Stomach (tissue), 9 donors: ENCODE data around the gene ADAMTSL3. TPM values are rescaled to one million over a fixed set of nuclear protein-coding genes. Genes with fewer than 3 reads are reported as not detected.
A peak's percentile ranks its signal among the peaks of the same experiment; 100 is the strongest.

Experiments used
- DNase-seq, 2 donors: peaks; one replicate each; pipeline versions ENCODE4 v3.0.0 to v3.0.0-alpha.2; 2013 to 2019
- H3K27ac ChIP-seq, 5 donors: fragments of 200-600 bp in 4 of 5; sonication (generic) in 4 of 5; one replicate each; pipeline ENCODE4 v1.5.1; 2013 to 2019; ENCODE audit warnings: mild to moderate bottlenecking in 1 of 5, moderate library complexity in 1 of 5
- H3K27me3 ChIP-seq, 3 donors: fragments of 200-600 bp; sonication (generic); one replicate each; pipeline ENCODE4 v1.5.1; 2017 to 2019; ENCODE audit warnings: mixed run types in 1 of 3
- H3K36me3 ChIP-seq, 4 donors: fragments of 200-600 bp; sonication (generic); 1 replicate in 3 of 4; 2 replicates in 1 of 4; pipeline ENCODE4 v1.5.1; 2016 to 2019
- H3K4me1 ChIP-seq, 4 donors: fragments of 200-600 bp; sonication (generic); one replicate each; pipeline ENCODE4 v1.5.1; 2016 to 2019
- H3K4me3 ChIP-seq, 4 donors: fragments of 200-600 bp; sonication (generic) in 3 of 4; one replicate each; pipeline ENCODE4 v1.5.1; 2016 to 2019; ENCODE audit warnings: mild to moderate bottlenecking in 1 of 4
- H3K9me3 ChIP-seq, 4 donors: fragments of 200-600 bp; sonication (generic); one replicate each; pipeline ENCODE4 v1.5.1; 2016 to 2019
- EP300 ChIP-seq: sonication (generic); formaldehyde crosslinking; IDR thresholded peaks from one replicate; pipeline ENCODE4 v1.6.1; 2017; ENCODE audit warnings: antibody characterized with exemption
- POLR2A ChIP-seq, 4 donors: fragments of 450-650 bp; IDR thresholded peaks; one replicate each; pipeline ENCODE4 v1.6.1; 2016; ENCODE audit warnings: antibody characterized with exemption in 4 of 4, control low read depth in 2 of 4, mild to moderate bottlenecking in 1 of 4, moderate library complexity in 1 of 4
- POLR2AphosphoS5 ChIP-seq, 3 donors: sonication (generic); formaldehyde crosslinking; IDR thresholded peaks; one replicate each; pipeline ENCODE4 v1.6.1; 2016; ENCODE audit warnings: antibody characterized with exemption in 3 of 3
- WGBS, 5 donors: extraction: QIAGEN DNeasy Blood & Tissue Kit in 3 of 5; methylation state at CpG; one replicate each; pipeline versions ENCODE4 v1.1.5 to v1.1.7; 2013 to 2018; 5-methylcytosine and 5-hydroxymethylcytosine counted together
- intact Hi-C: fragments of 100-400 bp; cut with DNase I; formaldehyde crosslinking; loops from one replicate; pipeline ENCODE4 v1.15.1; 2023; ENCODE audit warnings: low total_unique reads
- polyA plus RNA-seq, 3 donors: library from polyadenylated mRNA; stranded (reverse); fragments of 200-250 nt; gene quantifications; one replicate each; pipeline ENCODE4 v1.2.3, GENCODE V29; 2013
- total RNA-seq, 5 donors: library from RNA; depleted of rRNA; stranded (reverse); fragments of >200 nt; gene quantifications; one replicate each; pipeline versions ENCODE4 v1.1.0 to v1.2.3, GENCODE V29; 2014 to 2016
- TF ChIP-seq, protein P1 (sequence below), 7 experiments: fragments of 450-650 bp in 4 of 7; fragments of 200-600 bp in 3 of 7; sonication (generic) in 3 of 7; IDR thresholded peaks; one replicate each; pipeline ENCODE4 v1.5.1; 2016 to 2019; ENCODE audit warnings: antibody characterized with exemption in 7 of 7, control low read depth in 2 of 7, mild to moderate bottlenecking in 1 of 7
- donor health status: healthy with polysubstance abuse.
- donor health status: Bipolar disorder and iron deficiency.
- donor health status: healthy.

Gene ADAMTSL3
- total and polyA plus RNA-seq, 8 donors, result 1.1 to 54.9 (median 6.0) TPM

DNA sequence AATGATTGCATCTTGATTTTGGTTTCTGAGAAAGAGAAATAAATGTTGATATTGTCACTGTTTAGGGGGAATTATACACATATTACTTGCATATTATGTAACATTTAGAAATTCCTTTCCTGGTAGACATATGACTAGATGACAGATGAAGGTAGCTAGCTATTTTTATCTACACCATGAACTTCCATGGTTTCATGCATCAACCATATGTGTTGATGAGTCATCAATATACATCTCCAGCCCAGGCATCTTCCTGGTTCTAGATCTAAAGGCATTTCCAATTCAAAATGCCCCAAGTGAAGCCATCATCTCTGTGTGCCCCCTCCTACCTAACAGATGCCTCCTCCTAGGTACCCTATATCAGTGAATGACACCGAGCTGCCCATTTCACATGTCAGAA, 9.5 kb upstream of the ADAMTSL3 start:
- TF ChIP-seq POLR2AphosphoS5 (IDR thresholded peaks at IDR 0.05) (no peak), POLR2A (IDR thresholded peaks at IDR 0.05) (no peak), EP300 (no peak)
- TF ChIP-seq, protein P1, sequence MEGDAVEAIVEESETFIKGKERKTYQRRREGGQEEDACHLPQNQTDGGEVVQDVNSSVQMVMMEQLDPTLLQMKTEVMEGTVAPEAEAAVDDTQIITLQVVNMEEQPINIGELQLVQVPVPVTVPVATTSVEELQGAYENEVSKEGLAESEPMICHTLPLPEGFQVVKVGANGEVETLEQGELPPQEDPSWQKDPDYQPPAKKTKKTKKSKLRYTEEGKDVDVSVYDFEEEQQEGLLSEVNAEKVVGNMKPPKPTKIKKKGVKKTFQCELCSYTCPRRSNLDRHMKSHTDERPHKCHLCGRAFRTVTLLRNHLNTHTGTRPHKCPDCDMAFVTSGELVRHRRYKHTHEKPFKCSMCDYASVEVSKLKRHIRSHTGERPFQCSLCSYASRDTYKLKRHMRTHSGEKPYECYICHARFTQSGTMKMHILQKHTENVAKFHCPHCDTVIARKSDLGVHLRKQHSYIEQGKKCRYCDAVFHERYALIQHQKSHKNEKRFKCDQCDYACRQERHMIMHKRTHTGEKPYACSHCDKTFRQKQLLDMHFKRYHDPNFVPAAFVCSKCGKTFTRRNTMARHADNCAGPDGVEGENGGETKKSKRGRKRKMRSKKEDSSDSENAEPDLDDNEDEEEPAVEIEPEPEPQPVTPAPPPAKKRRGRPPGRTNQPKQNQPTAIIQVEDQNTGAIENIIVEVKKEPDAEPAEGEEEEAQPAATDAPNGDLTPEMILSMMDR (IDR thresholded peaks at IDR 0.05), result no peak
- Histone ChIP-seq H3K27me3 (no peaks in the 10 kb centered on the region), H3K36me3 (no peaks in the 10 kb centered on the region), H3K9me3 (peaks cover 0 to 13% (median 4%) of the 10 kb centered on the region in 4 donors), H3K4me1 (no peaks in the 10 kb centered on the region), H3K27ac (no peak overlapping the region), H3K4me3 (no peak overlapping the region)
- no peak for DNase-seq
- 86 to 96% (median 94%) methylated on average over 1 of the region's 1 CpG for WGBS, 5 donors
- intact Hi-C loops, result no loop called here

DNA sequence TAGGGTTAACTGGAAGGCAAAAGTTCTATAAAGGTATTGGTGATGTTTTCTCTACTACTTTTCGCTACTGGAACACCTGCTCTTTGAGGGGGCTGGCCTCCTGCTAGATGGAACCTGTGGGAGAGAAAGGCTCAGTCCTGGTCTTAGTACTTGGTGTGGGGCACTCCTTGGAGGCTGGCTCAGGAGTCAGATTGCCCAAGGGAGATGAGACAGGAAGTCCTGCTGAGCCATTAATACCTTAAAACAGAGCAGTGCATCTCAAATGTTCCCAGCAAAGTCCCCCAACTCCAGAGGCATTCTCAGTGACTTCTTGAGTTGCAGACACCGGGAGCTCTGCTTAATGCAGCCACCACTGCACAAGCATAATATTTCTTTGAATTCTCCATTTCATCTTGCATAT, 3.1 kb upstream of the ADAMTSL3 start:
- Histone ChIP-seq H3K9me3 (no peaks in the 10 kb centered on the region), H3K27ac (no peak overlapping the region), H3K4me3 (no peak overlapping the region), H3K4me1 (peaks cover 0 to 30% (median 24%) of the 10 kb centered on the region in 4 donors), H3K27me3 (peaks cover 0 to 30% (median 13%) of the 10 kb centered on the region in 3 donors), H3K36me3 (no peaks in the 10 kb centered on the region)
- no peak for DNase-seq
- no peak for TF ChIP-seq POLR2A (IDR thresholded peaks at IDR 0.05)
- TF ChIP-seq, protein P1 (IDR thresholded peaks at IDR 0.05), result no peak
- TF ChIP-seq EP300, result no peak
- TF ChIP-seq POLR2AphosphoS5 (IDR thresholded peaks at IDR 0.05), result no peak
- 86 to 97% (median 87%) methylated on average over 2 of the region's 2 CpGs for WGBS, 5 donors
- intact Hi-C loops, result no loop called here

DNA sequence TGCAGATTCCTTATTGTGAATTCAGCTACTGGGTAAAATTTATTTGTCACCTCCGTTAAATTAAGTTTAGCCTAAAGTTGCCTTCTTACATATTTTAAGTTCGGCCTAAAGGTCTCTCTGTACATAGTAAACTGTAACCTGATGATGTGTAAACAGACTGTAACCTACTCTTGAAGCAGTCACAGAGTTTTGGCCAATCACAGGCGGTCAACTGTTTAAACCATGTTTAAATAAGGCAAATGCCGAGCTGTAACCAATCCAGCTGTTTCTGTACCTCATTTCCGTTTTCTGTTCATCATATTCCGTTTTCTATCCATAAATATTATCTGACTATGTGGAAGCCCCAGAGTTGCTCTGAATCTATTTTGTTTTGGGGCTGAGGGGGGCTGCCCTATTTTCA, 2.4 kb upstream of the ADAMTSL3 start:
- Histone ChIP-seq H3K4me1 (peaks cover 2 to 37% (median 31%) of the 10 kb centered on the region in 4 donors), H3K9me3 (no peaks in the 10 kb centered on the region), H3K27me3 (peaks cover 0 to 30% (median 13%) of the 10 kb centered on the region in 3 donors), H3K36me3 (no peaks in the 10 kb centered on the region), H3K4me3 (no peak overlapping the region), H3K27ac (no peak overlapping the region)
- WGBS, 5 donors, result 65 to 82% (median 70%) methylated on average over 6 of the region's 6 CpGs
- TF ChIP-seq POLR2AphosphoS5 (IDR thresholded peaks at IDR 0.05) (no peak), EP300 (no peak), POLR2A (IDR thresholded peaks at IDR 0.05) (no peak)
- TF ChIP-seq, protein P1 (IDR thresholded peaks at IDR 0.05), result no peak
- intact Hi-C loops, result no loop called here
- DNase-seq, result no peak

DNA sequence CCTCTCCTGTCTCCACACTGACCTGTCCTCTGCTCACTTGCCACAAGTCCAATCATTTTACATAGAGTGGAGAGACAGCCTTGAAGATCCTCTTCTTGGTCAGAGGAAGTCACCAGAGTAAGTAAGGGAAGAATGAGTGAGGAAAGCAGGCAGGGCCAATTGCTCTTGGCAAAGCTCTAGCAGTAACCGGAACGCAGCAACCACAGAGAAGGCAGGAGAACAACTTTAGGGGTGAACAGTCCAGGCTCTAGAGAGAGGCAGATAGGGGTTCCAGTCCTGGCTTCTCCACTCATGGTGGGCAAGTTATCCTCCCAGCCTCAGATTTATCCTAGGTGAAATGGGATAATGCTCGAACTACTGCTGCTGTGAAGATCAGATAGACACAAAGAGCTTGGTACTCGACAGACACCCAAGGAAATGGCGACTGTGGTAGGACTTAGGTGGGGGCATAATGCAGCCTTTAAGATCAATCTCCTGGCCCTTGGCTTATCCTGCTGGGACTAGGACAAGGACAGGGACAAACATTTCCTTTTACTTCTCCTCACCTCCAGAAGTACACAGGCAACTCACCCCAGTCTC, 1.2 kb upstream of the ADAMTSL3 start:
- peaks cover 0 to 30% (median 13%) of the 10 kb centered on the region in 3 donors for H3K27me3 ChIP-seq
- no peaks in the 10 kb centered on the region for H3K9me3 ChIP-seq
- TF ChIP-seq POLR2AphosphoS5 (IDR thresholded peaks at IDR 0.05) (no peak), POLR2A (IDR thresholded peaks at IDR 0.05) (no peak), EP300 (no peak)
- TF ChIP-seq, protein P1 (IDR thresholded peaks at IDR 0.05), result no peak
- peak overlapping the region in 1 of 4 donors; percentile 62 for H3K4me3 ChIP-seq
- 81 to 91% (median 89%) methylated on average over 5 of the region's 5 CpGs for WGBS, 5 donors
- peaks cover 11 to 49% (median 42%) of the 10 kb centered on the region in 4 donors for H3K4me1 ChIP-seq
- H3K36me3 ChIP-seq, result no peaks in the 10 kb centered on the region
- intact Hi-C loops, result no loop called here
- DNase-seq, result no peak
- peak overlapping the region in 4 of 5 donors; percentile 36 to 86 (median 76) for H3K27ac ChIP-seq
